ENCODE measurements around the gene PIGM.

Gene PIGM

DNA sequence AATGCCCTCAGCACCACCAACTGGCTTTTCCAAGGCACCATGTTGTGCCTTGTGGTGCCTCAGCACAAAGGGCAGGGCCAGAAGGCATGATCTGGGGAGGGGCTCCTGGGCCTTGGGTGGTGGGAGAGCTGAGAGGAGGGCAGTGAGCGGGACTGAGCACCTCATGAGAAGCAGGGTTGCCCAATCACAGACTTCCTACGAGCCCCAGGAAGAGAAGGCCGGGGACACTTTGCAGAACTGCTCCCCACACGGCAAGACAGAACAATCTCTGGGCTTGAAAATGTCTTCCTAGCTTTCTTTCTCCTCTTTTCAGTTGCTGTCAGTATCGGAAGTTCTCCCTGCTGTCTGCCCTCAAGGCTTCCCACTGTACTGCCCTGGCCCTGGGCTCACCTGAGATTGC lies 31.4 kb upstream of the PIGM start:
- H3K79me2 ChIP-seq (ENCODE audit: control insufficient read depth, insufficient read depth, low read length) = no peaks in the 10 kb centered on the region
- no peak overlapping the region for H4K5ac ChIP-seq (ENCODE audit: low read length)
- no peak overlapping the region for H3K56ac ChIP-seq (ENCODE audit: low read length)
- H3K9ac ChIP-seq (ENCODE audit: low read length) = no peak overlapping the region
- no peak overlapping the region for H3K4me2 ChIP-seq (ENCODE audit: low read length)
- no peak overlapping the region for H3K4ac ChIP-seq (ENCODE audit: low read depth, low read length)
- H2AK5ac ChIP-seq (ENCODE audit: low read length) = no peak overlapping the region
- WGBS (ENCODE audit: extremely low coverage, insufficient coverage, low lambda C conversion rate) = no CpG with 5 or more reads among the region's 5 CpGs
- DNase-seq = no peak
- no peaks in the 10 kb centered on the region for H3K36me3 ChIP-seq (ENCODE audit: control insufficient read depth, insufficient read depth, low read length)
- H3K27ac ChIP-seq (ENCODE audit: low read depth, low read length) = no peak overlapping the region
- H2BK15ac ChIP-seq (replicated peaks; ENCODE audit: low read depth) = no peak overlapping the region
- H4K8ac ChIP-seq (ENCODE audit: low read depth, low read length) = no peak overlapping the region
- H2BK5ac ChIP-seq (ENCODE audit: low read length) = no peak overlapping the region
- H3K18ac ChIP-seq (ENCODE audit: low read length) = no peak overlapping the region
- H3K4me1 ChIP-seq (ENCODE audit: control insufficient read depth, low read depth, low read length) = peaks cover 5% of the 10 kb centered on the region
- H2BK120ac ChIP-seq (ENCODE audit: low read depth, low read length) = no peak overlapping the region
- H3K4me3 ChIP-seq (ENCODE audit: low read length) = no peak overlapping the region
- H3K79me1 ChIP-seq (ENCODE audit: low read length) = no peaks in the 10 kb centered on the region
- no peak overlapping the region for H3K23ac ChIP-seq (ENCODE audit: low read length)
- H3K27me3 ChIP-seq (ENCODE audit: insufficient read depth, low read length, poor library complexity) = no peaks in the 10 kb centered on the region

DNA sequence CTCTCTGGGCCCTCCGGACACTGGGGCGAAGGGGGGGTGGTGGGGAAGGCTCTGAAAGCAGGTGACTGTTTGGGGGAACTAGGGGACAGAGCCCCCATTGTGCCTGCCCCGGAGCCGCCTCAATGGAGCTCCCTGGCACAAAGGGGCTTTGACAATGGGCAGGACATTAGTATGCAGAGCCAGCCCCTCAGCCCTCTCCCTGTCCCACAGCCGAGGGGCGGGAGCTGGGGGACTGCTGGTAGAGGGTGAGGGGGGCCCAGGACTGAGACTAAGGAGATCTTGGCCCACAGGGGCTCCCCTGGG lies 30.4 kb upstream of the PIGM start:
- Histone ChIP-seq H3K79me2 (ENCODE audit: control insufficient read depth, insufficient read depth, low read length) (no peaks in the 10 kb centered on the region), H2AK5ac (ENCODE audit: low read length) (no peak overlapping the region), H3K79me1 (ENCODE audit: low read length) (no peaks in the 10 kb centered on the region), H3K4me1 (ENCODE audit: control insufficient read depth, low read depth, low read length) (peaks cover 4% of the 10 kb centered on the region), H3K27me3 (ENCODE audit: insufficient read depth, low read length, poor library complexity) (no peaks in the 10 kb centered on the region), H3K18ac (ENCODE audit: low read length) (no peak overlapping the region), H4K8ac (ENCODE audit: low read depth, low read length) (no peak overlapping the region), H3K4me2 (ENCODE audit: low read length) (no peak overlapping the region), H3K4me3 (ENCODE audit: low read length) (no peak overlapping the region), H3K23ac (ENCODE audit: low read length) (no peak overlapping the region), H3K9ac (ENCODE audit: low read length) (no peak overlapping the region), H2BK15ac (replicated peaks; ENCODE audit: low read depth) (no peak overlapping the region), H3K36me3 (ENCODE audit: control insufficient read depth, insufficient read depth, low read length) (no peaks in the 10 kb centered on the region), H3K27ac (ENCODE audit: low read depth, low read length) (no peak overlapping the region), H4K5ac (ENCODE audit: low read length) (no peak overlapping the region), H3K56ac (ENCODE audit: low read length) (no peak overlapping the region), H2BK120ac (ENCODE audit: low read depth, low read length) (no peak overlapping the region), H2BK5ac (ENCODE audit: low read length) (no peak overlapping the region), H3K4ac (ENCODE audit: low read depth, low read length) (no peak overlapping the region)
- no peak for DNase-seq
- no CpG with 5 or more reads among the region's 6 CpGs for WGBS (ENCODE audit: extremely low coverage, insufficient coverage, low lambda C conversion rate)

- Histone ChIP-seq H3K36me3 (ENCODE audit: control insufficient read depth, insufficient read depth, low read length) (no peaks in the 10 kb centered on the region), H3K4me2 (ENCODE audit: low read length) (no peak overlapping the region), H3K23ac (ENCODE audit: low read length) (no peak overlapping the region), H2AK5ac (ENCODE audit: low read length) (no peak overlapping the region), H3K27ac (ENCODE audit: low read depth, low read length) (no peak overlapping the region), H4K8ac (ENCODE audit: low read depth, low read length) (no peak overlapping the region), H4K5ac (ENCODE audit: low read length) (no peak overlapping the region), H3K9ac (ENCODE audit: low read length) (no peak overlapping the region), H3K79me2 (ENCODE audit: control insufficient read depth, insufficient read depth, low read length) (no peaks in the 10 kb centered on the region), H3K56ac (ENCODE audit: low read length) (no peak overlapping the region), H3K4ac (ENCODE audit: low read depth, low read length) (no peak overlapping the region), H3K27me3 (ENCODE audit: insufficient read depth, low read length, poor library complexity) (no peaks in the 10 kb centered on the region), H2BK120ac (ENCODE audit: low read depth, low read length) (no peak overlapping the region), H3K4me3 (ENCODE audit: low read length) (no peak overlapping the region), H3K79me1 (ENCODE audit: low read length) (no peaks in the 10 kb centered on the region), H3K4me1 (ENCODE audit: control insufficient read depth, low read depth, low read length) (no peaks in the 10 kb centered on the region), H3K18ac (ENCODE audit: low read length) (no peak overlapping the region), H2BK15ac (replicated peaks; ENCODE audit: low read depth) (no peak overlapping the region), H2BK5ac (ENCODE audit: low read length) (no peak overlapping the region)
- WGBS (ENCODE audit: extremely low coverage, insufficient coverage, low lambda C conversion rate) = no CpG with 5 or more reads among the region's 15 CpGs
- peak; percentile 70 for DNase-seq
Observed at GRCh38 chr1:160061369-160062229, 29.8 kb upstream of the PIGM start.

DNA sequence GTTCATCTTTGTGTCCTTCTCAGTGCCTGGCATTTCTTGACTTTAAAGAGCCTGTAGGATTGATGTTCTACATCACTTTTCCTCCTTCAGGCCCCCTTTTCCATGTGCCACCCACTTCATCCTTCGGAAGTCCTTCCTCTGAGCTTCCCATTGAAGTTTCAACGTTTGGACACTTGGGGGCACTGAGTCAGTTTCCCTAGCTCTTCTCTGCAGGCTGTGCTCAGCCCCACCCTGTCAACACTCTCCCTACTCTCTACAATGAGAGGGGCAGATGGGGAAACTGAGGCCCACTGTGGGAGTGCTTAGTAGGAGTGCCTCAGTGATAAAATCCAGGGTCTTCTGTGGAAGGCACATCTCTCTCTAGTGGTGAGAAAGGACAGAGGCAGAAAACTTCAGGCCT lies 26.3 kb upstream of the PIGM start:
- no peak overlapping the region for H2BK15ac ChIP-seq (replicated peaks; ENCODE audit: low read depth)
- H2AK5ac ChIP-seq (ENCODE audit: low read length) = no peak overlapping the region
- H3K23ac ChIP-seq (ENCODE audit: low read length) = no peak overlapping the region
- H3K18ac ChIP-seq (ENCODE audit: low read length) = no peak overlapping the region
- H3K56ac ChIP-seq (ENCODE audit: low read length) = no peak overlapping the region
- H3K9ac ChIP-seq (ENCODE audit: low read length) = no peak overlapping the region
- H4K8ac ChIP-seq (ENCODE audit: low read depth, low read length) = no peak overlapping the region
- no peak overlapping the region for H2BK120ac ChIP-seq (ENCODE audit: low read depth, low read length)
- H3K4me3 ChIP-seq (ENCODE audit: low read length) = no peak overlapping the region
- H3K36me3 ChIP-seq (ENCODE audit: control insufficient read depth, insufficient read depth, low read length) = no peaks in the 10 kb centered on the region
- no peak overlapping the region for H3K4ac ChIP-seq (ENCODE audit: low read depth, low read length)
- H3K27me3 ChIP-seq (ENCODE audit: insufficient read depth, low read length, poor library complexity) = no peaks in the 10 kb centered on the region
- H3K27ac ChIP-seq (ENCODE audit: low read depth, low read length) = no peak overlapping the region
- peak; percentile 40 for DNase-seq
- no peaks in the 10 kb centered on the region for H3K4me1 ChIP-seq (ENCODE audit: control insufficient read depth, low read depth, low read length)
- no CpG with 5 or more reads among the region's 2 CpGs for WGBS (ENCODE audit: extremely low coverage, insufficient coverage, low lambda C conversion rate)
- H2BK5ac ChIP-seq (ENCODE audit: low read length) = no peak overlapping the region
- no peaks in the 10 kb centered on the region for H3K79me1 ChIP-seq (ENCODE audit: low read length)
- H3K79me2 ChIP-seq (ENCODE audit: control insufficient read depth, insufficient read depth, low read length) = no peaks in the 10 kb centered on the region
- no peak overlapping the region for H4K5ac ChIP-seq (ENCODE audit: low read length)
- H3K4me2 ChIP-seq (ENCODE audit: low read length) = no peak overlapping the region

GRCh38 chr1:160056648-160057169 lies 24.9 kb upstream of the PIGM start:
- Histone ChIP-seq H3K27ac (ENCODE audit: low read depth, low read length) (no peak overlapping the region), H4K8ac (ENCODE audit: low read depth, low read length) (no peak overlapping the region), H3K36me3 (ENCODE audit: control insufficient read depth, insufficient read depth, low read length) (no peaks in the 10 kb centered on the region), H2BK120ac (ENCODE audit: low read depth, low read length) (no peak overlapping the region), H3K56ac (ENCODE audit: low read length) (no peak overlapping the region), H2AK5ac (ENCODE audit: low read length) (no peak overlapping the region), H3K4me3 (ENCODE audit: low read length) (no peak overlapping the region), H3K18ac (ENCODE audit: low read length) (no peak overlapping the region), H2BK15ac (replicated peaks; ENCODE audit: low read depth) (no peak overlapping the region), H3K4me2 (ENCODE audit: low read length) (no peak overlapping the region), H3K79me2 (ENCODE audit: control insufficient read depth, insufficient read depth, low read length) (no peaks in the 10 kb centered on the region), H3K23ac (ENCODE audit: low read length) (no peak overlapping the region), H3K9ac (ENCODE audit: low read length) (no peak overlapping the region), H3K4me1 (ENCODE audit: control insufficient read depth, low read depth, low read length) (no peaks in the 10 kb centered on the region), H2BK5ac (ENCODE audit: low read length) (no peak overlapping the region), H3K27me3 (ENCODE audit: insufficient read depth, low read length, poor library complexity) (no peaks in the 10 kb centered on the region), H3K79me1 (ENCODE audit: low read length) (no peaks in the 10 kb centered on the region), H4K5ac (ENCODE audit: low read length) (no peak overlapping the region), H3K4ac (ENCODE audit: low read depth, low read length) (no peak overlapping the region)
- no CpG with 5 or more reads among the region's 1 CpG for WGBS (ENCODE audit: extremely low coverage, insufficient coverage, low lambda C conversion rate)
- no peak for DNase-seq

All from mesendoderm (in vitro differentiated cells).